ENCODE results near the gene ARL14EP.
A peak's percentile ranks its signal among the peaks of the same experiment; 100 is the strongest.

The ARL14EP gene

DNA sequence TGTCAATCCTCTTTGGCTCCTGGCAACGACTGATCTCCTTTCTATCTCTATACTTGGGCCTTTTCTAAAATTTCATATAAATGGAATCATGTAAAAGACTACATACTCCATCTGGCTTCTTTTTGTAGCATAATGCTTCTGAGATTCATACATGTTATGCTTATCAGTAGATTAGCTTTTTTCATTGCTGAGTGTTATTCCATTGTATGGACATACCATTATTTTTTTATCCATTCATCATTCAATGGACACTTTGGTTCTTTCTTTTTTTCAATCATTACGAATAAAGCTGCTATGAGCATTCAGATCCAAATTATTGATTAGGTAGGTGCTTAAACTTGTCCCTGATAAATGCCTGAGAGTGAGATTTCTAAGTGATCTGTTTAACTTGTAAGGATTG, 11.7 kb upstream of the ARL14EP start:
- no peak overlapping the region for H3K4me3 ChIP-seq (replicated peaks in 1 of 2; ENCODE audit: low read depth in 2 of 2, low read length in 2 of 2)
- TF ChIP-seq, protein P1, sequence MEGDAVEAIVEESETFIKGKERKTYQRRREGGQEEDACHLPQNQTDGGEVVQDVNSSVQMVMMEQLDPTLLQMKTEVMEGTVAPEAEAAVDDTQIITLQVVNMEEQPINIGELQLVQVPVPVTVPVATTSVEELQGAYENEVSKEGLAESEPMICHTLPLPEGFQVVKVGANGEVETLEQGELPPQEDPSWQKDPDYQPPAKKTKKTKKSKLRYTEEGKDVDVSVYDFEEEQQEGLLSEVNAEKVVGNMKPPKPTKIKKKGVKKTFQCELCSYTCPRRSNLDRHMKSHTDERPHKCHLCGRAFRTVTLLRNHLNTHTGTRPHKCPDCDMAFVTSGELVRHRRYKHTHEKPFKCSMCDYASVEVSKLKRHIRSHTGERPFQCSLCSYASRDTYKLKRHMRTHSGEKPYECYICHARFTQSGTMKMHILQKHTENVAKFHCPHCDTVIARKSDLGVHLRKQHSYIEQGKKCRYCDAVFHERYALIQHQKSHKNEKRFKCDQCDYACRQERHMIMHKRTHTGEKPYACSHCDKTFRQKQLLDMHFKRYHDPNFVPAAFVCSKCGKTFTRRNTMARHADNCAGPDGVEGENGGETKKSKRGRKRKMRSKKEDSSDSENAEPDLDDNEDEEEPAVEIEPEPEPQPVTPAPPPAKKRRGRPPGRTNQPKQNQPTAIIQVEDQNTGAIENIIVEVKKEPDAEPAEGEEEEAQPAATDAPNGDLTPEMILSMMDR (IDR thresholded peaks at IDR 0.05; ENCODE audit: low read depth, low read length) = no peak
- DNase-seq (ENCODE audit: low read depth in 2 of 2) = no peak

DNA sequence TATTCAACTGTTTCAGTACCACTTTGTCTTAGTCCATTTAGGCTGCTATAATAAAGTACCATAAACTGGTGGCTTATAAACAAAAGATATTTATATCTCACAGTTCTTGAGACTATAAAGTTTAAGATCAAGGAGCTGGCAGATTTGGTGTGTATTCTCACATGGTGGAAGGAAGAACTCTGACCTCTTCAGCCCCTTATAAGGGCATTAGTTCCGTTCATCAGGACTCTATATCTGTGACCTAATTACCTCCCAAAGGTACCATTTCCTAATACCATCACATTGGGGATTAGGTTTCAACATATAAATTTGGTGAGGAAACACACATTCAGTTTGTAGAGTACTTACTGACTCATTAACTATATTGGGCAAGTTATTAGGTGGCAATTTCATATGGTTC, 10.7 kb upstream of the ARL14EP start:
- DNase-seq (ENCODE audit: low read depth in 2 of 2) = no peak
- TF ChIP-seq, protein P1 (IDR thresholded peaks at IDR 0.05; ENCODE audit: low read depth, low read length) = no peak

DNA sequence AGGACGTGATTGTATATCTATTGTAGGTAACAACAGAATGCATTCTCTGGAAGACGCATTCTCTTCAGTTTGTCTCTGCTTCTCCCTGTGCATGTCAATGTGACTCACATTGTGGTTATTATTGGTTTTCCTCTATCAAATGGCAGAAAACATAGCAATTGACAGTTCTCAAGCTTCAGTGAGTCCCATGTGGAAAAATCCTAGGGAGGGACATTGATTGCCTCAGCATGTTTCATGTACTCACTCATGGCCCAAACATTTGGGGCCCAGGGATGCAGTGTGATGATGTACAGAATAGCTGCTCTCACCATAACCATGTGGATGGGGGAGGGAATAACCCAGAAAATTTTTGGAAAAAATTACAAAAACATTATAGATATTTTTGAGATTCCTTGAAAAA, 9.3 kb upstream of the ARL14EP start:
- TF ChIP-seq, protein P1 (IDR thresholded peaks at IDR 0.05; ENCODE audit: low read depth, low read length) = no peak
- no peak for DNase-seq (ENCODE audit: low read depth in 2 of 2)
- H3K4me3 ChIP-seq (replicated peaks in 1 of 2; ENCODE audit: low read depth in 2 of 2, low read length in 2 of 2) = no peak overlapping the region

More for the DNA sequence above, 10.7 kb upstream of the ARL14EP start:
- H3K4me3 ChIP-seq (replicated peaks in 1 of 2; ENCODE audit: low read depth in 2 of 2, low read length in 2 of 2) = no peak overlapping the region

DNA sequence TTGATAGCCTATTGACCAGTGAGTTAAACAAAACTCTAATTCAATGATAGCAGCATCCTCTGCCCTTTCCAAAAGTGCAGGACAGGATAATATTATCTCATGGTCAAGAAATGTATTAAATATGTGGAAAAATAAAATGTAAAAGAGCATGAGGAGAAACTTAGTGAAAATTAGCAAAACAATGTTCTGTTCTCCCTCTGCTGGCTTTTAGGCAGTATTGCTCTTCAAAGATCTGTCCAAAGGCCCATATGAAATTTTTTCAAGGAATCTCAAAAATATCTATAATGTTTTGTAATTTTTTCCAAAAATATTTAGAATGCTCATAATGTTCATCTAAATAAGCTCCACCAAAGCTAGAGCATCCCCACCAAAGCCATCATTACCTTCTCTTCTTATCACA, 8.3 kb upstream of the ARL14EP start:
- no peak overlapping the region for H3K4me3 ChIP-seq (replicated peaks in 1 of 2; ENCODE audit: low read depth in 2 of 2, low read length in 2 of 2)
- DNase-seq (ENCODE audit: low read depth in 2 of 2) = peak; percentile 30 to 43
- TF ChIP-seq, protein P1 (IDR thresholded peaks at IDR 0.05; ENCODE audit: low read depth, low read length) = peak; percentile 58

DNA sequence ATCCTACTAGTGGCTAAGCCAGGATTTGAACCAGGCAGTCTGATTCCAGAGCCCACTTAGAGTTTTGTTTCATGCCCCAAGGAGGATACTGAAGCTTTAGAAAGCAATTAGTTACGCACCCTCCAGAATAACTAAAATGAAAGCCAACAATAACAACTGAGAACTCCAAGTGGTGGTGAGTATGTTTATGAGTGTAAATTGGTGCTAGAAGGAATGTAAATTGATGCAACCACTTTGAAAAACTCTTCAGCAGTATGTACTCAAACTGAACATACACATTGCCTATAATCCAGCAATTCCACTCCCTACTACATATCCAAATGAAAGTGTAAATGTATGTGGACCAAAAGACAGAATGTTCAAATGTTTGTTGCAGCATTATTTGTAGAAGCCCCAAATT, 6.7 kb upstream of the ARL14EP start:
- DNase-seq (ENCODE audit: low read depth in 2 of 2) = no peak
- TF ChIP-seq, protein P1 (IDR thresholded peaks at IDR 0.05; ENCODE audit: low read depth, low read length) = no peak
- H3K4me3 ChIP-seq (replicated peaks in 1 of 2; ENCODE audit: low read depth in 2 of 2, low read length in 2 of 2) = no peak overlapping the region

DNA sequence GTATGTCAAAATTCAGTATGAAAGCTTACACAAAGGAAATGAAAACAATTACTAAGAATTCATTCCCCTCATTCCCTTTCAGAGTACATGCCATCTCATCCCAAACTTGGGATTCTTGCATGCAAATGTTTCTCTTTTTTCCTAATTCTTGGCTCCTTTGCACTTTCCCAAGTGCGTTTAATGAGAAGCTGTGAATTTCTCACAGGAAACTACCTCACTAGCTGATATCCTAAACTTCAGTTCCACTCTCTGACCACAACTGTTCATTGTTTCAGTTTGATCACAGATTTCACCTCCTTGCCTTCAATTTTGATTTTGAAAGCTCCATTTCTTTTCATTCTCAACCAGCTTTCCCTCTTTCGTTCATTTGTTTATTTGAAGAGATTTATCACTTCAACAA, 5.9 kb upstream of the ARL14EP start:
- TF ChIP-seq, protein P1 (IDR thresholded peaks at IDR 0.05; ENCODE audit: low read depth, low read length) = no peak
- H3K4me3 ChIP-seq (replicated peaks in 1 of 2; ENCODE audit: low read depth in 2 of 2, low read length in 2 of 2) = no peak overlapping the region
- no peak for DNase-seq (ENCODE audit: low read depth in 2 of 2)

DNA sequence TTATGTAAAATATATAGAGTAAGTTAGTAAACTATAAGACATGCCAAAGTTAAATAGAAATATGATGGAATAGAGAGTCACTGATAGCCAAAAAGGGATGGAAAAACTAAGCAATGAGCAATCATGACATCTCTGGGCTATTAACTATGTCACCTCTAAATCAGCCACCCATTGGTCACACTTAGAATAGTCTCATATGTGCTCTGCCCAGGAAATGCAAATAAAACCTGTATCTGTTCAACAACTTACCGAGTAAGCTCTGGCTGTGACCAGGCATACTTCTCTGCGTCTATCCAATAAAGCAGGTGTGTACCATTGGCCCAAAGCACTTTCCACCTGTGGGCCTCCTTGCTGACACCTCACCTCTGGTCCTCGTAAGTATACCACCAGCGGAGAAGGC, 1.6 kb upstream of the ARL14EP start:
- no peak for DNase-seq (ENCODE audit: low read depth in 2 of 2)
- TF ChIP-seq, protein P1 (IDR thresholded peaks at IDR 0.05; ENCODE audit: low read depth, low read length) = no peak
- H3K4me3 ChIP-seq (replicated peaks in 1 of 2; ENCODE audit: low read depth in 2 of 2, low read length in 2 of 2) = no peak overlapping the region
